ENCODE data around the gene ILK.

DNA sequence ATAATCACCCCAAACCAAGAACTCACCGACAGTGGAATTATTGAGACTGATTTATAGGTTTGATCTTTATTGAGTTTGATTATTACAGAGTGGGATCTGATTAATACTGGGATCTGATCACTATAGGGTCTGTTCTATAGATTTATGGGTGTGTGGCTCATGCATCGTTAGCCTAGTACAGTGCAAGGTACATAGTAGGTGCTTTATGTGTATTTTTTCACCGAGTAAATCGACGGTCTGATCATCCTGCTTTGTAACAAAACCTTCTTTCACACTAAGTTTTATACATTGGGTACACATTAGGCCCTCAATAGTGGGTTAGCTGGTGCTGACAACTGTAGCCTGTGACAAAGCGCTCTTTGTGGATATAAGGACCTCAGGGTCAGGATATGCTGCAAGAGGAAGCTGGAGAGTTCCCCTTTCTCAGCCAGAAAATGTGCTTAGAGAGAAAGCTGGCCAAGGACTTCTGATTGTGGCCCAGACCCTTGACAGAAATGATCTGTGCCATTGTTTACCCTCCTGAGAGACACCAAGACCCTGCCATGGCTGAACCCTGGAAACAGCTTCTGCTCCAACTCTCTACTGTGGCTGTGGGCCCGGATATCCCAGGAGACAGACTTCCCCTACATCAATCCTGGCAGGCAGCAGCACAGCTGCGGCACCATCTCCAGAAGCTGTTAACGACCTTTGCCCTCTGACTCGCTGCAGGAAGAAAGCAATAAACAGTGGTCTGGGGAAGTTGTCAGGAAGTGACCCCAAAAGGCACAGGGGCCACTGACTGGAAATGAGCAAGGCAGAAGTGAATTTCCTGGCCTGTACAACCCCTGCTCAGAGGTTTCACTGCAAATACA, 31.7 kb downstream of the ILK start:
- TF ChIP-seq, protein P1, sequence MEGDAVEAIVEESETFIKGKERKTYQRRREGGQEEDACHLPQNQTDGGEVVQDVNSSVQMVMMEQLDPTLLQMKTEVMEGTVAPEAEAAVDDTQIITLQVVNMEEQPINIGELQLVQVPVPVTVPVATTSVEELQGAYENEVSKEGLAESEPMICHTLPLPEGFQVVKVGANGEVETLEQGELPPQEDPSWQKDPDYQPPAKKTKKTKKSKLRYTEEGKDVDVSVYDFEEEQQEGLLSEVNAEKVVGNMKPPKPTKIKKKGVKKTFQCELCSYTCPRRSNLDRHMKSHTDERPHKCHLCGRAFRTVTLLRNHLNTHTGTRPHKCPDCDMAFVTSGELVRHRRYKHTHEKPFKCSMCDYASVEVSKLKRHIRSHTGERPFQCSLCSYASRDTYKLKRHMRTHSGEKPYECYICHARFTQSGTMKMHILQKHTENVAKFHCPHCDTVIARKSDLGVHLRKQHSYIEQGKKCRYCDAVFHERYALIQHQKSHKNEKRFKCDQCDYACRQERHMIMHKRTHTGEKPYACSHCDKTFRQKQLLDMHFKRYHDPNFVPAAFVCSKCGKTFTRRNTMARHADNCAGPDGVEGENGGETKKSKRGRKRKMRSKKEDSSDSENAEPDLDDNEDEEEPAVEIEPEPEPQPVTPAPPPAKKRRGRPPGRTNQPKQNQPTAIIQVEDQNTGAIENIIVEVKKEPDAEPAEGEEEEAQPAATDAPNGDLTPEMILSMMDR (IDR thresholded peaks at IDR 0.05), result no peak
- TF ChIP-seq POLR2A (IDR thresholded peaks at IDR 0.05), result no peak

Data from Peyer's patch (tissue), 4 donors.